Measurements from ENCODE around the gene CFAP54.

Gene CFAP54

GRCh38 chr12:96448300-96448699 lies 41.1 kb upstream of the CFAP54 start:
- Histone ChIP-seq H3K27ac (ENCODE audit: low read depth, low read length, poor library complexity, severe bottlenecking) (no peak overlapping the region), H3K4me2 (ENCODE audit: low read length) (no peak overlapping the region), H3K9ac (ENCODE audit: low read length) (no peak overlapping the region), H3K36me3 (ENCODE audit: insufficient read depth, low read length) (no peaks in the 10 kb centered on the region), H3F3A (ENCODE audit: insufficient read depth, low read length) (no peaks in the 10 kb centered on the region), H3K79me2 (ENCODE audit: insufficient read depth, low read length) (no peaks in the 10 kb centered on the region), H3K27me3 (ENCODE audit: insufficient read depth, low read length) (no peaks in the 10 kb centered on the region), H3K4me3 (ENCODE audit: low read depth, low read length, poor library complexity, severe bottlenecking) (no peak overlapping the region), H4K20me1 (ENCODE audit: insufficient read depth, low read length) (no peaks in the 10 kb centered on the region), H3K9me3 (ENCODE audit: low read length) (no peaks in the 10 kb centered on the region), H3K9me2 (ENCODE audit: low read depth, low read length) (no peaks in the 10 kb centered on the region), H2AFZ (ENCODE audit: low read length) (no peak overlapping the region), H3K4me1 (ENCODE audit: insufficient read depth, low read length, severe bottlenecking) (no peaks in the 10 kb centered on the region)
- no peak for TF ChIP-seq CTCF (IDR thresholded peaks at IDR 0.05; ENCODE audit: low read length)
- TF ChIP-seq EZH2 (IDR thresholded peaks at IDR 0.05; ENCODE audit: borderline replicate concordance, low read length): no peak

GRCh38 chr12:96452261-96452922 lies 37.0 kb upstream of the CFAP54 start:
- Histone ChIP-seq H3K27ac (ENCODE audit: low read depth, low read length, poor library complexity, severe bottlenecking) (no peak overlapping the region), H2AFZ (ENCODE audit: low read length) (no peak overlapping the region), H4K20me1 (ENCODE audit: insufficient read depth, low read length) (no peaks in the 10 kb centered on the region), H3K4me3 (ENCODE audit: low read depth, low read length, poor library complexity, severe bottlenecking) (no peak overlapping the region), H3K9me3 (ENCODE audit: low read length) (no peaks in the 10 kb centered on the region), H3K4me1 (ENCODE audit: insufficient read depth, low read length, severe bottlenecking) (no peaks in the 10 kb centered on the region), H3K9ac (ENCODE audit: low read length) (no peak overlapping the region), H3K79me2 (ENCODE audit: insufficient read depth, low read length) (no peaks in the 10 kb centered on the region), H3K4me2 (ENCODE audit: low read length) (no peak overlapping the region), H3K9me2 (ENCODE audit: low read depth, low read length) (no peaks in the 10 kb centered on the region), H3K27me3 (ENCODE audit: insufficient read depth, low read length) (no peaks in the 10 kb centered on the region), H3K36me3 (ENCODE audit: insufficient read depth, low read length) (no peaks in the 10 kb centered on the region), H3F3A (ENCODE audit: insufficient read depth, low read length) (no peaks in the 10 kb centered on the region)
- TF ChIP-seq EZH2 (IDR thresholded peaks at IDR 0.05; ENCODE audit: borderline replicate concordance, low read length): no peak
- TF ChIP-seq CTCF (IDR thresholded peaks at IDR 0.05; ENCODE audit: low read length): no peak

- no peak overlapping the region for H2AFZ ChIP-seq (ENCODE audit: low read length)
- TF ChIP-seq CTCF (IDR thresholded peaks at IDR 0.05; ENCODE audit: low read length): no peak
- TF ChIP-seq EZH2 (IDR thresholded peaks at IDR 0.05; ENCODE audit: borderline replicate concordance, low read length): no peak
- no peaks in the 10 kb centered on the region for H3K36me3 ChIP-seq (ENCODE audit: insufficient read depth, low read length)
- no peak overlapping the region for H3K4me3 ChIP-seq (ENCODE audit: low read depth, low read length, poor library complexity, severe bottlenecking)
- no peaks in the 10 kb centered on the region for H3K79me2 ChIP-seq (ENCODE audit: insufficient read depth, low read length)
- H3K4me1 ChIP-seq (ENCODE audit: insufficient read depth, low read length, severe bottlenecking): no peaks in the 10 kb centered on the region
- no peaks in the 10 kb centered on the region for H3F3A ChIP-seq (ENCODE audit: insufficient read depth, low read length)
- H3K4me2 ChIP-seq (ENCODE audit: low read length): no peak overlapping the region
- H3K27me3 ChIP-seq (ENCODE audit: insufficient read depth, low read length): no peaks in the 10 kb centered on the region
- no peak overlapping the region for H3K27ac ChIP-seq (ENCODE audit: low read depth, low read length, poor library complexity, severe bottlenecking)
- no peak overlapping the region for H3K9ac ChIP-seq (ENCODE audit: low read length)
- H3K9me3 ChIP-seq (ENCODE audit: low read length): no peaks in the 10 kb centered on the region
- H4K20me1 ChIP-seq (ENCODE audit: insufficient read depth, low read length): no peaks in the 10 kb centered on the region
- no peaks in the 10 kb centered on the region for H3K9me2 ChIP-seq (ENCODE audit: low read depth, low read length)
Observed at GRCh38 chr12:96454396-96454795, 35.0 kb upstream of the CFAP54 start.

Measured in OCI-LY1 (cell line).